Liver (tissue), 3 donors: Measurements from ENCODE around the gene PHF21B.

ENCODE experiments used
- ATF3 ChIP-seq: IDR thresholded peaks from 2 replicates; pipeline ENCODE4 v1.6.1; 2016; ENCODE audit warnings: antibody characterized with exemption
- EGR1 ChIP-seq, 2 donors: IDR thresholded peaks; 2 replicates each; pipeline ENCODE4 v1.6.1; 2016 to 2018; ENCODE audit warnings: antibody characterized with exemption in 2 of 2, low read depth in 2 of 2
- FOXA1 ChIP-seq: IDR thresholded peaks from 2 replicates; pipeline ENCODE4 v1.6.1; 2016; ENCODE audit warnings: antibody characterized with exemption
- GABPA ChIP-seq, 2 donors: IDR thresholded peaks in 1 of 2; conservative IDR thresholded peaks in 1 of 2; 2 replicates each; pipeline ENCODE4 v1.6.1; 2016; ENCODE audit warnings: antibody characterized with exemption in 2 of 2, mild to moderate bottlenecking in 1 of 2, moderate library complexity in 1 of 2
- HNF4A ChIP-seq, 2 donors: conservative IDR thresholded peaks; 2 replicates each; pipeline ENCODE4 v1.6.1; 2016; ENCODE audit warnings: antibody characterized with exemption in 2 of 2, mild to moderate bottlenecking in 2 of 2
- RXRA ChIP-seq, 2 donors: IDR thresholded peaks; 2 replicates each; pipeline ENCODE4 v1.6.1; 2017 to 2018; ENCODE audit warnings: antibody characterized with exemption in 2 of 2, mild to moderate bottlenecking in 1 of 2
- TAF1 ChIP-seq: conservative IDR thresholded peaks from 2 replicates; pipeline ENCODE4 v1.6.1; 2016; ENCODE audit warnings: antibody characterized with exemption, mild to moderate bottlenecking
- YY1 ChIP-seq: IDR thresholded peaks from 2 replicates; pipeline ENCODE4 v1.6.1; 2016; ENCODE audit warnings: antibody characterized with exemption, mild to moderate bottlenecking
- TF ChIP-seq, protein P1 (sequence below): fragments of 150-350 bp; IDR thresholded peaks from 2 replicates; pipeline ENCODE4 v1.5.1; 2017; ENCODE audit warnings: improper control_type of control experiment, low read depth, low read length; ENCODE audit not compliant: missing input control
- TF ChIP-seq, protein P2 (sequence below): IDR thresholded peaks from 2 replicates; pipeline ENCODE4 v1.6.1; 2016; ENCODE audit warnings: antibody characterized with exemption
- donor health status: healthy.
- donor health status: healthy.

DNA sequence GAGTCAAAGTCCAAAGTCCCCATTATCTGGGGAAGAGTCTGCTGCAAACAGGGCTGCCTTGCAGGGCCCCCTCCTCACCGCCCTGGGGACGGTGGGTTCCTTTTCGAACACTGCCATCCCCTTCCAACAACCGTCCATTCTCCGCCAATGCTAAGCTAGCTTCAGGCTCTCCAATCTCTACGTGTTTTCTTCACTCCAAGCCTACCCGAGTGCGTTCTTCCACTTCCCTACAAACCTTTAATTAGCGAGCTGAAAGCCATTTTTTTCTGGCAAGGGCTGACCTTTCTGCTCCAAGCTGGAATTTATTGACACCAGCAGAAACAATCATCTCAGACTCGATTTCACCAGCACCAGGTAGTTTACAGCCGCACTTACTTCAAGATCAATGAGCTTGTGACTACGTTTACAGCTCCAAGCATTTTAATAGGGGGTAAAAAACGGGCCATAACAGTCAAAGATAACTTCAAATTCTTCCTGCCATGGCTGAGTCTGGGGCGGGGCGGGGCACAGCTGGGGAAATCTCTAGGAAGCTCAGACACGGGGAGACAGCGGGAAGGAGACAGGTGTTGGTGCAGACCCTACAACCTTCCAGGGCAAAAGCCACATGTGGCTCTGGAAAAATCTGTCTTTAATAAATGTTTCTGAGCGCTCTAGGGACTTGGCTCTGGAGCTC, 82.2 kb downstream of the PHF21B start:
- TF ChIP-seq, protein P1, sequence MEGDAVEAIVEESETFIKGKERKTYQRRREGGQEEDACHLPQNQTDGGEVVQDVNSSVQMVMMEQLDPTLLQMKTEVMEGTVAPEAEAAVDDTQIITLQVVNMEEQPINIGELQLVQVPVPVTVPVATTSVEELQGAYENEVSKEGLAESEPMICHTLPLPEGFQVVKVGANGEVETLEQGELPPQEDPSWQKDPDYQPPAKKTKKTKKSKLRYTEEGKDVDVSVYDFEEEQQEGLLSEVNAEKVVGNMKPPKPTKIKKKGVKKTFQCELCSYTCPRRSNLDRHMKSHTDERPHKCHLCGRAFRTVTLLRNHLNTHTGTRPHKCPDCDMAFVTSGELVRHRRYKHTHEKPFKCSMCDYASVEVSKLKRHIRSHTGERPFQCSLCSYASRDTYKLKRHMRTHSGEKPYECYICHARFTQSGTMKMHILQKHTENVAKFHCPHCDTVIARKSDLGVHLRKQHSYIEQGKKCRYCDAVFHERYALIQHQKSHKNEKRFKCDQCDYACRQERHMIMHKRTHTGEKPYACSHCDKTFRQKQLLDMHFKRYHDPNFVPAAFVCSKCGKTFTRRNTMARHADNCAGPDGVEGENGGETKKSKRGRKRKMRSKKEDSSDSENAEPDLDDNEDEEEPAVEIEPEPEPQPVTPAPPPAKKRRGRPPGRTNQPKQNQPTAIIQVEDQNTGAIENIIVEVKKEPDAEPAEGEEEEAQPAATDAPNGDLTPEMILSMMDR, result no peak
- TF ChIP-seq HNF4A (conservative IDR thresholded peaks at IDR 0.05) (no peak), YY1 (no peak), EGR1 (IDR thresholded peaks at IDR 0.05; ENCODE audit: low read depth in 2 of 2) (no peak), RXRA (IDR thresholded peaks at IDR 0.05) (no peak), GABPA (IDR thresholded peaks at IDR 0.05 in 1 of 2, conservative IDR thresholded peaks at IDR 0.05 in 1 of 2) (no peak), ATF3 (no peak), FOXA1 (no peak), TAF1 (no peak)
- TF ChIP-seq, protein P2, sequence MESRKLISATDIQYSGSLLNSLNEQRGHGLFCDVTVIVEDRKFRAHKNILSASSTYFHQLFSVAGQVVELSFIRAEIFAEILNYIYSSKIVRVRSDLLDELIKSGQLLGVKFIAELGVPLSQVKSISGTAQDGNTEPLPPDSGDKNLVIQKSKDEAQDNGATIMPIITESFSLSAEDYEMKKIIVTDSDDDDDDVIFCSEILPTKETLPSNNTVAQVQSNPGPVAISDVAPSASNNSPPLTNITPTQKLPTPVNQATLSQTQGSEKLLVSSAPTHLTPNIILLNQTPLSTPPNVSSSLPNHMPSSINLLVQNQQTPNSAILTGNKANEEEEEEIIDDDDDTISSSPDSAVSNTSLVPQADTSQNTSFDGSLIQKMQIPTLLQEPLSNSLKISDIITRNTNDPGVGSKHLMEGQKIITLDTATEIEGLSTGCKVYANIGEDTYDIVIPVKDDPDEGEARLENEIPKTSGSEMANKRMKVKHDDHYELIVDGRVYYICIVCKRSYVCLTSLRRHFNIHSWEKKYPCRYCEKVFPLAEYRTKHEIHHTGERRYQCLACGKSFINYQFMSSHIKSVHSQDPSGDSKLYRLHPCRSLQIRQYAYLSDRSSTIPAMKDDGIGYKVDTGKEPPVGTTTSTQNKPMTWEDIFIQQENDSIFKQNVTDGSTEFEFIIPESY, result no peak
